Measurements from ENCODE around the gene SPAM1. TPM values are rescaled to one million over a fixed set of nuclear protein-coding genes. Genes with fewer than 3 reads are reported as not detected.

SPAM1 gene
- total and polyA plus RNA-seq, 2 donors (not counting 1 experiment from before 2014, with no cell fraction given) = not detected

GRCh38 chr7:123917878-123918277 is 7.2 kb upstream of the SPAM1 start:
- no peak for TF ChIP-seq EZH2 (IDR thresholded peaks at IDR 0.05; ENCODE audit: low read length, missing control alignments)
- TF ChIP-seq CTCF (conservative IDR thresholded peaks at IDR 0.05 in 1 of 2, IDR thresholded peaks at IDR 0.05 in 1 of 2; ENCODE audit: low read depth in 1 of 2, low read length in 2 of 2) = no peak
- no peaks in the 10 kb centered on the region for H3K27me3 ChIP-seq (ENCODE audit: control insufficient read depth, insufficient read depth, low read length)
- H3K27ac ChIP-seq (ENCODE audit: insufficient read depth, low read length) = no peak overlapping the region
- H4K20me1 ChIP-seq (ENCODE audit: control insufficient read depth, extremely low read depth, insufficient read depth, low read length) = no peaks in the 10 kb centered on the region
- H3K4me1 ChIP-seq (ENCODE audit: control insufficient read depth, extremely low read depth, insufficient read depth, low read length) = no peaks in the 10 kb centered on the region
- H3K4me3 ChIP-seq (replicated peaks in 1 of 4; ENCODE audit: control extremely low read depth in 1 of 4, insufficient read depth in 1 of 4, low read depth in 3 of 4, low read length in 4 of 4) = no peak overlapping the region
- no peak overlapping the region for H3K4me2 ChIP-seq (ENCODE audit: extremely low read depth, insufficient read depth, low read length)
- no peak for DNase-seq (ENCODE audit: low read depth in 2 of 2)
- H2AFZ ChIP-seq (ENCODE audit: low read length) = no peak overlapping the region
- no peaks in the 10 kb centered on the region for H3K79me2 ChIP-seq (ENCODE audit: control insufficient read depth, insufficient read depth, low read length)
- H3K36me3 ChIP-seq (ENCODE audit: control insufficient read depth, insufficient read depth, low read length) = no peaks in the 10 kb centered on the region
- H3K9ac ChIP-seq (ENCODE audit: insufficient read depth, low read length) = no peak overlapping the region
- H3K9me3 ChIP-seq (ENCODE audit: control insufficient read depth, insufficient read depth, low read depth, low read length) = no peaks in the 10 kb centered on the region

- no peaks in the 10 kb centered on the region for H3K9me3 ChIP-seq (ENCODE audit: control insufficient read depth, insufficient read depth, low read depth, low read length)
- no peaks in the 10 kb centered on the region for H3K4me1 ChIP-seq (ENCODE audit: control insufficient read depth, extremely low read depth, insufficient read depth, low read length)
- no peak overlapping the region for H3K4me2 ChIP-seq (ENCODE audit: extremely low read depth, insufficient read depth, low read length)
- H3K9ac ChIP-seq (ENCODE audit: insufficient read depth, low read length) = no peak overlapping the region
- H4K20me1 ChIP-seq (ENCODE audit: control insufficient read depth, extremely low read depth, insufficient read depth, low read length) = no peaks in the 10 kb centered on the region
- no peak for DNase-seq (ENCODE audit: low read depth in 2 of 2)
- H3K4me3 ChIP-seq (replicated peaks in 1 of 4; ENCODE audit: control extremely low read depth in 1 of 4, insufficient read depth in 1 of 4, low read depth in 3 of 4, low read length in 4 of 4) = no peak overlapping the region
- no peak overlapping the region for H2AFZ ChIP-seq (ENCODE audit: low read length)
- no peak overlapping the region for H3K27ac ChIP-seq (ENCODE audit: insufficient read depth, low read length)
- H3K27me3 ChIP-seq (ENCODE audit: control insufficient read depth, insufficient read depth, low read length) = no peaks in the 10 kb centered on the region
- H3K36me3 ChIP-seq (ENCODE audit: control insufficient read depth, insufficient read depth, low read length) = no peaks in the 10 kb centered on the region
- no peaks in the 10 kb centered on the region for H3K79me2 ChIP-seq (ENCODE audit: control insufficient read depth, insufficient read depth, low read length)
- no peak for TF ChIP-seq CTCF (conservative IDR thresholded peaks at IDR 0.05 in 1 of 2, IDR thresholded peaks at IDR 0.05 in 1 of 2; ENCODE audit: low read depth in 1 of 2, low read length in 2 of 2)
- TF ChIP-seq EZH2 (IDR thresholded peaks at IDR 0.05; ENCODE audit: low read length, missing control alignments) = no peak
Measured at GRCh38 chr7:123918309-123918708, 6.7 kb upstream of the SPAM1 start.

GRCh38 chr7:123923599-123923998 is 1.4 kb upstream of the SPAM1 start:
- H3K9me3 ChIP-seq (ENCODE audit: control insufficient read depth, insufficient read depth, low read depth, low read length) = no peaks in the 10 kb centered on the region
- TF ChIP-seq EZH2 (IDR thresholded peaks at IDR 0.05; ENCODE audit: low read length, missing control alignments) (no peak), CTCF (conservative IDR thresholded peaks at IDR 0.05 in 1 of 2, IDR thresholded peaks at IDR 0.05 in 1 of 2; ENCODE audit: low read depth in 1 of 2, low read length in 2 of 2) (no peak)
- H3K4me1 ChIP-seq (ENCODE audit: control insufficient read depth, extremely low read depth, insufficient read depth, low read length) = no peaks in the 10 kb centered on the region
- no peak overlapping the region for H3K27ac ChIP-seq (ENCODE audit: insufficient read depth, low read length)
- H2AFZ ChIP-seq (ENCODE audit: low read length) = no peak overlapping the region
- no peak overlapping the region for H3K9ac ChIP-seq (ENCODE audit: insufficient read depth, low read length)
- H3K79me2 ChIP-seq (ENCODE audit: control insufficient read depth, insufficient read depth, low read length) = no peaks in the 10 kb centered on the region
- no peak overlapping the region for H3K4me2 ChIP-seq (ENCODE audit: extremely low read depth, insufficient read depth, low read length)
- no peaks in the 10 kb centered on the region for H4K20me1 ChIP-seq (ENCODE audit: control insufficient read depth, extremely low read depth, insufficient read depth, low read length)
- no peak for DNase-seq (ENCODE audit: low read depth in 2 of 2)
- no peaks in the 10 kb centered on the region for H3K27me3 ChIP-seq (ENCODE audit: control insufficient read depth, insufficient read depth, low read length)
- H3K4me3 ChIP-seq (replicated peaks in 1 of 4; ENCODE audit: control extremely low read depth in 1 of 4, insufficient read depth in 1 of 4, low read depth in 3 of 4, low read length in 4 of 4) = no peak overlapping the region
- no peaks in the 10 kb centered on the region for H3K36me3 ChIP-seq (ENCODE audit: control insufficient read depth, insufficient read depth, low read length)

All from fibroblast of lung (primary cell).